Measurements from ENCODE around the gene CAPS. TPM values are rescaled to one million over a fixed set of nuclear protein-coding genes. Genes with fewer than 3 reads are reported as not detected.

The CAPS gene
- polyA plus RNA-seq, 1 donor, result 16.7 TPM

- H3K4me1 ChIP-seq (ENCODE audit: control insufficient read depth, insufficient read depth, low read length), result peaks cover 7% of the 10 kb centered on the region
Observed at GRCh38 chr19:5899728-5900526, 14.1 kb upstream of the CAPS start.

GRCh38 chr19:5900976-5901375 lies 13.1 kb upstream of the CAPS start:
- H3K4me1 ChIP-seq (ENCODE audit: control insufficient read depth, insufficient read depth, low read length), result peaks cover 15% of the 10 kb centered on the region
- 100% methylated on average over 4 of the region's 8 CpGs for WGBS (ENCODE audit: insufficient coverage, low lambda C conversion rate)
- peaks cover 29% of the 10 kb centered on the region for H3K36me3 ChIP-seq (ENCODE audit: control insufficient read depth, insufficient read depth, low read length)

More at GRCh38 chr19:5899728-5900526, 14.1 kb upstream of the CAPS start:
- Histone ChIP-seq H3K9me3 (ENCODE audit: control insufficient read depth, low read depth, low read length) (no peaks in the 10 kb centered on the region), H3K27me3 (ENCODE audit: control insufficient read depth, insufficient read depth, low read length) (no peaks in the 10 kb centered on the region), H3K27ac (ENCODE audit: low read length) (no peak overlapping the region), H3K4me3 (ENCODE audit: low read length) (no peak overlapping the region), H3K36me3 (ENCODE audit: control insufficient read depth, insufficient read depth, low read length) (peaks cover 40% of the 10 kb centered on the region)
- 80% methylated on average over 1 of the region's 13 CpGs for WGBS (ENCODE audit: insufficient coverage, low lambda C conversion rate)
- no peak for DNase-seq

GRCh38 chr19:5903056-5903623 lies 10.9 kb upstream of the CAPS start:
- WGBS (ENCODE audit: insufficient coverage, low lambda C conversion rate), result no CpG with 5 or more reads among the region's 27 CpGs
- Histone ChIP-seq H3K36me3 (ENCODE audit: control insufficient read depth, insufficient read depth, low read length) (peaks cover 18% of the 10 kb centered on the region), H3K4me1 (ENCODE audit: control insufficient read depth, insufficient read depth, low read length) (peaks cover 15% of the 10 kb centered on the region), H3K27ac (ENCODE audit: low read length) (peak overlapping the region; percentile 93), H3K27me3 (ENCODE audit: control insufficient read depth, insufficient read depth, low read length) (no peaks in the 10 kb centered on the region), H3K9me3 (ENCODE audit: control insufficient read depth, low read depth, low read length) (no peaks in the 10 kb centered on the region), H3K4me3 (ENCODE audit: low read length) (peak overlapping the region; percentile 99)
- peak in 1 of 2 donors; percentile 56 for DNase-seq

More at GRCh38 chr19:5900976-5901375, 13.1 kb upstream of the CAPS start:
- no peaks in the 10 kb centered on the region for H3K27me3 ChIP-seq (ENCODE audit: control insufficient read depth, insufficient read depth, low read length)
- no peaks in the 10 kb centered on the region for H3K9me3 ChIP-seq (ENCODE audit: control insufficient read depth, low read depth, low read length)
- no peak overlapping the region for H3K27ac ChIP-seq (ENCODE audit: low read length)
- H3K4me3 ChIP-seq (ENCODE audit: low read length), result no peak overlapping the region
- DNase-seq, result no peak

- no CpG with 5 or more reads among the region's 57 CpGs for WGBS (ENCODE audit: insufficient coverage, low lambda C conversion rate)
- Histone ChIP-seq H3K4me3 (ENCODE audit: low read length) (peak within 1 kb of the TSS; percentile 99), H3K27ac (ENCODE audit: low read length) (peak within 1 kb of the TSS; percentile 93), H3K4me1 (ENCODE audit: control insufficient read depth, insufficient read depth, low read length) (peaks cover 15% of the 10 kb centered on the region), H3K36me3 (ENCODE audit: control insufficient read depth, insufficient read depth, low read length) (peaks cover 16% of the 10 kb centered on the region), H3K27me3 (ENCODE audit: control insufficient read depth, insufficient read depth, low read length) (no peaks in the 10 kb centered on the region), H3K9me3 (ENCODE audit: control insufficient read depth, low read depth, low read length) (no peaks in the 10 kb centered on the region)
- peak; percentile 97 to 99 for DNase-seq
Observed at GRCh38 chr19:5903624-5904351, 10.3 kb upstream of the CAPS start, which contains the start of gene NDUFA11. NDUFA11 (minus strand) TSS chr19:5903790; CDS start chr19:5903708, 82 bp downstream.

GRCh38 chr19:5904352-5905113 lies 9.5 kb upstream of the CAPS start, which contains the start of gene VMAC:
VMAC (plus strand) TSS chr19:5904872; CDS start chr19:5904891, 19 bp downstream.
- peak; percentile 100 for DNase-seq
- Histone ChIP-seq H3K4me3 (ENCODE audit: low read length) (peak within 1 kb of the TSS; percentile 99), H3K27me3 (ENCODE audit: control insufficient read depth, insufficient read depth, low read length) (no peaks in the 10 kb centered on the region), H3K36me3 (ENCODE audit: control insufficient read depth, insufficient read depth, low read length) (peaks cover 20% of the 10 kb centered on the region), H3K9me3 (ENCODE audit: control insufficient read depth, low read depth, low read length) (no peaks in the 10 kb centered on the region), H3K27ac (ENCODE audit: low read length) (peak within 1 kb of the TSS; percentile 93), H3K4me1 (ENCODE audit: control insufficient read depth, insufficient read depth, low read length) (peaks cover 15% of the 10 kb centered on the region)
- no CpG with 5 or more reads among the region's 61 CpGs for WGBS (ENCODE audit: insufficient coverage, low lambda C conversion rate)

GRCh38 chr19:5905114-5905778 lies 8.8 kb upstream of the CAPS start:
- peaks cover 15% of the 10 kb centered on the region for H3K4me1 ChIP-seq (ENCODE audit: control insufficient read depth, insufficient read depth, low read length)
- H3K27me3 ChIP-seq (ENCODE audit: control insufficient read depth, insufficient read depth, low read length), result no peaks in the 10 kb centered on the region
- WGBS (ENCODE audit: insufficient coverage, low lambda C conversion rate), result 40% methylated on average over 1 of the region's 31 CpGs
- H3K27ac ChIP-seq (ENCODE audit: low read length), result peak overlapping the region; percentile 54
- no peak for DNase-seq
- H3K4me3 ChIP-seq (ENCODE audit: low read length), result peak overlapping the region; percentile 65
- peaks cover 22% of the 10 kb centered on the region for H3K36me3 ChIP-seq (ENCODE audit: control insufficient read depth, insufficient read depth, low read length)
- H3K9me3 ChIP-seq (ENCODE audit: control insufficient read depth, low read depth, low read length), result no peaks in the 10 kb centered on the region

GRCh38 chr19:5907241-5907640 lies 6.8 kb upstream of the CAPS start:
- H3K36me3 ChIP-seq (ENCODE audit: control insufficient read depth, insufficient read depth, low read length), result peaks cover 13% of the 10 kb centered on the region
- no peaks in the 10 kb centered on the region for H3K27me3 ChIP-seq (ENCODE audit: control insufficient read depth, insufficient read depth, low read length)
- peaks cover 13% of the 10 kb centered on the region for H3K4me1 ChIP-seq (ENCODE audit: control insufficient read depth, insufficient read depth, low read length)
- WGBS (ENCODE audit: insufficient coverage, low lambda C conversion rate), result no CpG with 5 or more reads among the region's 5 CpGs
- no peak overlapping the region for H3K27ac ChIP-seq (ENCODE audit: low read length)
- H3K9me3 ChIP-seq (ENCODE audit: control insufficient read depth, low read depth, low read length), result no peaks in the 10 kb centered on the region
- DNase-seq, result no peak
- no peak overlapping the region for H3K4me3 ChIP-seq (ENCODE audit: low read length)

- Histone ChIP-seq H3K4me1 (ENCODE audit: control insufficient read depth, insufficient read depth, low read length) (peaks cover 7% of the 10 kb centered on the region), H3K27me3 (ENCODE audit: control insufficient read depth, insufficient read depth, low read length) (no peaks in the 10 kb centered on the region), H3K27ac (ENCODE audit: low read length) (no peak overlapping the region), H3K36me3 (ENCODE audit: control insufficient read depth, insufficient read depth, low read length) (peaks cover 13% of the 10 kb centered on the region), H3K4me3 (ENCODE audit: low read length) (no peak overlapping the region), H3K9me3 (ENCODE audit: control insufficient read depth, low read depth, low read length) (no peaks in the 10 kb centered on the region)
- DNase-seq, result no peak
- WGBS (ENCODE audit: insufficient coverage, low lambda C conversion rate), result 20% methylated on average over 1 of the region's 14 CpGs
Observed at GRCh38 chr19:5908773-5909442, 5.1 kb upstream of the CAPS start.

GRCh38 chr19:5910638-5910907 lies 3.5 kb upstream of the CAPS start:
- Histone ChIP-seq H3K27me3 (ENCODE audit: control insufficient read depth, insufficient read depth, low read length) (no peaks in the 10 kb centered on the region), H3K4me3 (ENCODE audit: low read length) (no peak overlapping the region), H3K4me1 (ENCODE audit: control insufficient read depth, insufficient read depth, low read length) (peaks cover 7% of the 10 kb centered on the region), H3K36me3 (ENCODE audit: control insufficient read depth, insufficient read depth, low read length) (peaks cover 20% of the 10 kb centered on the region), H3K27ac (ENCODE audit: low read length) (no peak overlapping the region), H3K9me3 (ENCODE audit: control insufficient read depth, low read depth, low read length) (no peaks in the 10 kb centered on the region)
- WGBS (ENCODE audit: insufficient coverage, low lambda C conversion rate), result no CpG with 5 or more reads among the region's 1 CpG
- DNase-seq, result no peak
